H9 (cell line): ENCODE results near the gene KRTAP10-11. TPM values are rescaled to one million over a fixed set of nuclear protein-coding genes. Genes with fewer than 3 reads are reported as not detected.

Source experiments
- DNase-seq: peaks from one replicate; pipeline ENCODE4 v3.0.0-alpha.2; 2017
- H2AFZ ChIP-seq: one replicate; pipeline ENCODE4 v1.6.1; 2013; ENCODE audit warnings: mild to moderate bottlenecking, low read length, control low read depth, moderate library complexity
- H2AK5ac ChIP-seq: 2 replicates; pipeline ENCODE4 v1.6.1; 2013; ENCODE audit warnings: low read length, control low read depth, mixed read lengths; ENCODE audit not compliant: insufficient read length
- H2BK120ac ChIP-seq: one replicate; pipeline ENCODE4 v1.6.1; 2013; ENCODE audit warnings: low read depth, mild to moderate bottlenecking, low read length, control low read depth, inconsistent platforms; ENCODE audit not compliant: poor library complexity, severe bottlenecking
- H2BK12ac ChIP-seq: 2 replicates; pipeline ENCODE4 v1.6.1; 2013; ENCODE audit warnings: low read length, control low read depth, mixed read lengths, low read depth; ENCODE audit not compliant: insufficient read length
- H2BK15ac ChIP-seq: 2 replicates; pipeline ENCODE4 v1.6.1; 2013; ENCODE audit warnings: low read depth, low read length, control low read depth
- H2BK20ac ChIP-seq: one replicate; pipeline ENCODE4 v1.6.1; 2013; ENCODE audit warnings: low read depth, mild to moderate bottlenecking, low read length, control low read depth, inconsistent platforms; ENCODE audit not compliant: poor library complexity, severe bottlenecking
- H2BK5ac ChIP-seq: 2 replicates; pipeline ENCODE4 v1.6.1; 2013; ENCODE audit warnings: low read length, control low read depth, mixed read lengths; ENCODE audit not compliant: insufficient read length
- H3K14ac ChIP-seq: 2 replicates; pipeline ENCODE4 v1.6.1; 2013; ENCODE audit warnings: low read length, control low read depth; ENCODE audit not compliant: insufficient read depth
- H3K18ac ChIP-seq: 2 replicates; pipeline ENCODE4 v1.6.1; 2013; ENCODE audit warnings: low read depth, mild to moderate bottlenecking, mixed read lengths, low read length, control low read depth; ENCODE audit not compliant: insufficient read length
- H3K23ac ChIP-seq: 2 replicates; pipeline ENCODE4 v1.6.1; 2013; ENCODE audit warnings: low read length, control low read depth, mixed read lengths, low read depth; ENCODE audit not compliant: insufficient read length
- H3K23me2 ChIP-seq: 2 replicates; pipeline ENCODE4 v1.6.1; 2013; ENCODE audit warnings: low read depth, mild to moderate bottlenecking, mixed read lengths, low read length, control low read depth; ENCODE audit not compliant: insufficient read length, poor library complexity, severe bottlenecking
- H3K27ac ChIP-seq: 2 replicates; pipeline ENCODE4 v1.5.1; 2013; ENCODE audit warnings: low read length, control low read depth, mixed read lengths, low read depth; ENCODE audit not compliant: insufficient read length
- H3K27me3 ChIP-seq: 2 replicates; pipeline ENCODE4 v1.6.1; 2013; ENCODE audit warnings: low read length, control low read depth, inconsistent platforms; ENCODE audit not compliant: insufficient read depth
- H3K4ac ChIP-seq: 2 replicates; pipeline ENCODE4 v1.6.1; 2013; ENCODE audit warnings: low read depth, mild to moderate bottlenecking, control low read depth, inconsistent platforms, low read length, moderate library complexity
- H3K4me1 ChIP-seq: 2 replicates; pipeline ENCODE4 v1.6.1; 2013; ENCODE audit warnings: low read length, control low read depth, inconsistent platforms; ENCODE audit not compliant: insufficient read depth
- H3K4me2 ChIP-seq: 2 replicates; pipeline ENCODE4 v1.6.1; 2013; ENCODE audit warnings: low read length, control low read depth, mixed read lengths; ENCODE audit not compliant: insufficient read length, insufficient read depth
- H3K56ac ChIP-seq: 2 replicates; pipeline ENCODE4 v1.6.1; 2013; ENCODE audit warnings: low read depth, mild to moderate bottlenecking, mixed read lengths, low read length, control low read depth; ENCODE audit not compliant: insufficient read length
- H3K79me1 ChIP-seq: 2 replicates; pipeline ENCODE4 v1.6.1; 2013; ENCODE audit warnings: low read depth, mild to moderate bottlenecking, moderate library complexity, low read length, control low read depth, inconsistent platforms; ENCODE audit not compliant: insufficient read depth, poor library complexity, severe bottlenecking
- H3K79me2 ChIP-seq: 2 replicates; pipeline ENCODE4 v1.6.1; 2013; ENCODE audit warnings: low read length, control low read depth, inconsistent platforms; ENCODE audit not compliant: insufficient read depth
- H3K9ac ChIP-seq: 2 replicates; pipeline ENCODE4 v1.6.1; 2013; ENCODE audit warnings: low read length, control low read depth, mixed read lengths; ENCODE audit not compliant: insufficient read length; ENCODE audit errors: extremely low read depth
- H3K9me3 ChIP-seq: one replicate; pipeline ENCODE4 v1.6.1; 2013; ENCODE audit warnings: low read depth, low read length, inconsistent platforms; ENCODE audit not compliant: control insufficient read depth
- H3T11ph ChIP-seq: one replicate; pipeline ENCODE4 v1.6.1; 2013; ENCODE audit warnings: mild to moderate bottlenecking, low read length, control low read depth, inconsistent platforms
- H4K20me1 ChIP-seq: one replicate; pipeline ENCODE4 v1.6.1; 2013; ENCODE audit not compliant: control insufficient read depth, insufficient read length, insufficient read depth
- H4K5ac ChIP-seq: 2 replicates; pipeline ENCODE4 v1.6.1; 2013; ENCODE audit warnings: low read depth, mild to moderate bottlenecking, mixed read lengths, low read length, control low read depth; ENCODE audit not compliant: insufficient read length
- H4K8ac ChIP-seq: replicated peaks from 2 replicates; pipeline ENCODE4 v1.6.1; 2013; ENCODE audit warnings: low read length, control low read depth, mixed read lengths, low read depth; ENCODE audit not compliant: insufficient read length
- H4K91ac ChIP-seq: 2 replicates; pipeline ENCODE4 v1.6.1; 2013; ENCODE audit warnings: low read depth, mild to moderate bottlenecking, moderate library complexity, mixed read lengths, low read length, control low read depth; ENCODE audit not compliant: insufficient read length
- H3K27ac Mint-ChIP-seq, 3 experiments: 2 replicates in 2 of 3; 3 replicates in 1 of 3; pipeline ENCODE4 v1.8.0; 2020 to 2021; ENCODE audit warnings: mixed read lengths in 3 of 3, mild to moderate bottlenecking in 1 of 3, moderate library complexity in 1 of 3
- H3K27me3 Mint-ChIP-seq: 2 replicates; pipeline ENCODE4 v1.8.0; 2021; ENCODE audit warnings: low read depth, mild to moderate bottlenecking, moderate library complexity, mixed read lengths
- H3K36me3 Mint-ChIP-seq, 3 experiments: 2 replicates in 2 of 3; 3 replicates in 1 of 3; pipeline ENCODE4 v1.8.0; 2020 to 2021; ENCODE audit warnings: low read depth in 3 of 3, mixed read lengths in 3 of 3; ENCODE audit not compliant: insufficient read depth in 1 of 3
- H3K4me1 Mint-ChIP-seq, 2 experiments: 2 replicates each; pipeline ENCODE4 v1.8.0; 2020; ENCODE audit warnings: mixed read lengths in 2 of 2
- H3K4me3 Mint-ChIP-seq, 2 experiments: 2 replicates in 1 of 2; 3 replicates in 1 of 2; pipeline ENCODE4 v1.8.0; 2020 to 2021; ENCODE audit warnings: mild to moderate bottlenecking in 2 of 2, mixed read lengths in 2 of 2, moderate library complexity in 1 of 2
- H3K9me3 Mint-ChIP-seq, 2 experiments: 2 replicates in 1 of 2; 3 replicates in 1 of 2; pipeline ENCODE4 v1.8.0; 2020; ENCODE audit warnings: mild to moderate bottlenecking in 2 of 2, mixed read lengths in 2 of 2, moderate library complexity in 1 of 2
- CTCF ChIP-seq: fragments of 200-600 bp; sonication (generic); conservative IDR thresholded peaks from 3 replicates; pipeline ENCODE4 v1.8.0; 2021; ENCODE audit warnings: antibody characterized with exemption, mild to moderate bottlenecking
- WGBS: extraction: QIAGEN DNeasy Blood & Tissue Kit; methylation state at CpG from one replicate; pipeline ENCODE4 v1.1.7; 2013; ENCODE audit warnings: missing lambda C conversion rate, low lambda C conversion rate, mixed read lengths; ENCODE audit not compliant: insufficient read length; ENCODE audit errors: extremely low coverage; 5-methylcytosine and 5-hydroxymethylcytosine counted together
- total RNA-seq: library from RNA; stranded (reverse); gene quantifications from 2 replicates; pipeline ENCODE4 v1.2.1, GENCODE V29; 2021

KRTAP10-11 gene
- total RNA-seq, 1 experiment from 2014 or later = not detected

DNA sequence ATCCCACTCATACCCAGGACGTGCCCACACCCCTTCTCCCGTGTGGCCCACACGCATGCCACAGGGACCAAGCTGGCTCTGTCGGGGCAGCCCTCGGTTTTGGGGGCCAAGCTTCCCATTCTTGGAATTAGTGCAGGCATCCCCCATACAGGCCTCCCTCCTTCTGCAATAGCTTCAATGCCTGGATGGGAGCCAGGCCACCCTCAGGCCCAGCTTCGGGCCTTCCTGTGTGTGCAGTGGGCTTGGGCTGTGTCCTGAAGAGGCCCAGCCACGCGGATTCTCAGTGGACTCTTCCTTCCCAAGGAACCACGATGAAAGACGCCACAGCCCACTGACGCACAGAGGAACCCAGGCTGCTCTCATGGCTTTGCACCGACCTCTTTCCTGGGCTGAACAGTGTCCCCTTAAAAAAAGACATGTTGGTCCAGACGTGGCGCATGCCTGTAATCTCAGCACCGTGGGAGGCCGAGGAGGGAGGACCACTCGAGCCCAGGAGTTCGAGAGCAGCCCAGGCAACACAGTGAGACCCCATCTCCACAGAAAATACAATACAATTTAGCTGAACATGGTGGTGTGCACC lies 3.4 kb downstream of the KRTAP10-11 start:
- Mint-ChIP-seq H3K27me3 (peaks cover 15% of the 10 kb centered on the region), H3K4me1 (peaks cover 14 to 20% of the 10 kb centered on the region in 2 experiments)
- no peaks in the 10 kb centered on the region for H3K79me2 ChIP-seq

More for the DNA sequence above, 3.4 kb downstream of the KRTAP10-11 start:
- Histone ChIP-seq H4K8ac (no peak overlapping the region), H3K56ac (no peak overlapping the region), H3K27me3 (no peaks in the 10 kb centered on the region), H2AK5ac (no peak overlapping the region), H4K5ac (no peak overlapping the region), H2BK12ac (no peak overlapping the region), H3K18ac (no peak overlapping the region), H3K4me1 (no peaks in the 10 kb centered on the region), H2BK5ac (no peak overlapping the region), H3K9me3 (no peaks in the 10 kb centered on the region), H2BK20ac (no peak overlapping the region), H3K4me2 (no peak overlapping the region), H3K14ac (no peak overlapping the region), H3K23ac (no peak overlapping the region), H4K91ac (no peak overlapping the region), H3K27ac (no peak overlapping the region), H3K79me1 (no peaks in the 10 kb centered on the region), H3K9ac (no peak overlapping the region), H3T11ph (no peak overlapping the region), H3K23me2 (peaks cover 2% of the 10 kb centered on the region), H3K4ac (no peak overlapping the region), H2AFZ (no peak overlapping the region), H4K20me1 (no peaks in the 10 kb centered on the region), H2BK15ac (no peak overlapping the region), H2BK120ac (no peak overlapping the region)
- no CpG with 5 or more reads among the region's 18 CpGs for WGBS
- H3K4me3 Mint-ChIP-seq = no peak overlapping the region
- H3K36me3 Mint-ChIP-seq = peaks cover 11 to 16% (median 11%) of the 10 kb centered on the region in 3 experiments
- TF ChIP-seq CTCF = no peak
- no peak overlapping the region; a peak in 1 of 7 replicates for H3K27ac Mint-ChIP-seq
- H3K9me3 Mint-ChIP-seq = peaks cover 15 to 19% of the 10 kb centered on the region in 2 experiments
- DNase-seq = no peak
